Spleen (tissue), 7 donors: ENCODE measurements around the gene CAMK1D.

Source experiments
- POLR2A ChIP-seq, 3 donors: fragments of 450-650 bp; IDR thresholded peaks; one replicate each; pipeline ENCODE4 v1.5.1; 2017; ENCODE audit warnings: antibody characterized with exemption in 3 of 3, mild to moderate bottlenecking in 1 of 3
- TF ChIP-seq, protein P1 (sequence below), 11 experiments: fragments of 200-600 bp in 7 of 11; fragments of 450-650 bp in 4 of 11; sonication (generic) in 4 of 11; IDR thresholded peaks in 8 of 11; conservative IDR thresholded peaks in 3 of 11; 1 replicate in 7 of 11; 2 replicates in 4 of 11; pipeline versions ENCODE4 v1.4.0 to v1.8.0; 2016 to 2021; ENCODE audit warnings: antibody characterized with exemption in 11 of 11, inconsistent platforms in 4 of 11, mild to moderate bottlenecking in 1 of 11
- donor health status: DM: no; HTN: no; CAD: no; lungs with moderate emphysema.
- donor health status: DM: no; HTN: no; CAD: no.
- donor health status: DM: no; HTN: no; CAD: no.

DNA sequence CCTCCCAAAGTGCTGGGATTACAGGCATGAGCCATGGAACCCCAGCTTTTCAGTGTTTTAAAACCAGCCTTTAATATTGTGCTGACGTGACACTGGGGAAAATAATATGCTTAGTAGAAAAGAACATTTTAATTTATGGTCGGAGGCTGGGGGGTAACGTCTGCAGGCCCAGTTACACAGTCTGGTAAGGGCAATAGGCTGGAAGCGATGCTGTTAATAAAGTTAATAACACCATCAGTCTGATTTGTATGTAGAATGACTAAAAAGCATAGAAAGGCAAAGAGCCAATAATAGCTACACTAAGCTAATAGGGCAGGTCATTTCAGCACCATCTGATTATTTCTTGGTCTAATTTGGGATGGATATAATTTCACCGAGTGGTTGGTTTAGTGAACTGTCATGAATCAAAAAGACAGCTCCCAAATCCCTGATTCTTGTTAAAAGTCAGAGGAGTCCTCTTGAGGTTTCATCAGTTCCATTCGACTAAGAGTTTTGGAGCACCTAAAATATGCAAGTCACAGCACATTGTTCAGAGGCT is 192.9 kb downstream of the CAMK1D start:
- TF ChIP-seq, protein P1, sequence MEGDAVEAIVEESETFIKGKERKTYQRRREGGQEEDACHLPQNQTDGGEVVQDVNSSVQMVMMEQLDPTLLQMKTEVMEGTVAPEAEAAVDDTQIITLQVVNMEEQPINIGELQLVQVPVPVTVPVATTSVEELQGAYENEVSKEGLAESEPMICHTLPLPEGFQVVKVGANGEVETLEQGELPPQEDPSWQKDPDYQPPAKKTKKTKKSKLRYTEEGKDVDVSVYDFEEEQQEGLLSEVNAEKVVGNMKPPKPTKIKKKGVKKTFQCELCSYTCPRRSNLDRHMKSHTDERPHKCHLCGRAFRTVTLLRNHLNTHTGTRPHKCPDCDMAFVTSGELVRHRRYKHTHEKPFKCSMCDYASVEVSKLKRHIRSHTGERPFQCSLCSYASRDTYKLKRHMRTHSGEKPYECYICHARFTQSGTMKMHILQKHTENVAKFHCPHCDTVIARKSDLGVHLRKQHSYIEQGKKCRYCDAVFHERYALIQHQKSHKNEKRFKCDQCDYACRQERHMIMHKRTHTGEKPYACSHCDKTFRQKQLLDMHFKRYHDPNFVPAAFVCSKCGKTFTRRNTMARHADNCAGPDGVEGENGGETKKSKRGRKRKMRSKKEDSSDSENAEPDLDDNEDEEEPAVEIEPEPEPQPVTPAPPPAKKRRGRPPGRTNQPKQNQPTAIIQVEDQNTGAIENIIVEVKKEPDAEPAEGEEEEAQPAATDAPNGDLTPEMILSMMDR (IDR thresholded peaks at IDR 0.05 in 8 of 11, conservative IDR thresholded peaks at IDR 0.05 in 3 of 11) = no peak
- TF ChIP-seq POLR2A (IDR thresholded peaks at IDR 0.05) = no peak
